ENCODE data around the gene BCL11A.

The BCL11A gene

DNA sequence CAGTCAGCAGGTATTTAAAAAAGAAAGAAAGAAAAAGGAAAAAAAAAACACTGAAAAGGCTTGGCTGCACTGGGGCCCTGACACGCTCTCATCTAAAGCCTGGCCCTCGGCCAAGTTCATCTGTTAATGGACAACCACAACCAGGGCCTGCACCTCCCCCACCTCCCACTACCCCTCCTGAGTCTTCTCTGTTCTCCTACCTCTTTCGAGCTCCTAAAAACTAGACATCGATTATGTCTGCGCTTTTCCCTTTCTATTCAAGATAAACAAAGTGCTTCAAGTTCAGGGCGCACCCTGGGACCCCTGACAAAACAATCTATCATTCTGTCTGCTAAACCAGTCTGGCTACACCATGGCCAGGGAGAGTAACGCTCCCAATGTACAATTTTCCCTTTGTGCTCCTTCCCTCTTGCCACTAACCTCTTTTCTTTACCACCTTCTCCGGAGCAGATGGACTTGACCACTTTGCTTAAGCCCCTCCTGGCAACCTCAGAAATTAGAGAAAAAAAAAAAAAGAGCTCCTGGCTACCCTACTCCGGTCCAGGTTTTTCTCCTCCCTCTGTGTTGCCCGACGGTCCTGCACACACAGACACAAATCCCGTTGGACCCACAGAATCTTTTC lies 22.7 kb downstream of the BCL11A start:
- peak overlapping the region; percentile 66 for H3K27ac ChIP-seq (ENCODE audit: low read depth, low read length)
- H3K36me3 ChIP-seq (ENCODE audit: low read length), result peaks cover 14% of the 10 kb centered on the region
- peaks cover 49% of the 10 kb centered on the region for H4K20me1 ChIP-seq (ENCODE audit: low read depth, low read length)
- no peaks in the 10 kb centered on the region for H3K27me3 ChIP-seq (ENCODE audit: low read length)
- peak overlapping the region; percentile 39 for H3K4me3 ChIP-seq (ENCODE audit: insufficient read depth, low read length, poor library complexity, severe bottlenecking)
- H2AFZ ChIP-seq (ENCODE audit: low read depth, low read length, severe bottlenecking), result no peak overlapping the region
- peaks cover 100% of the 10 kb centered on the region for H3K79me2 ChIP-seq (ENCODE audit: insufficient read depth, low read length)
- peak overlapping the region; percentile 29 for H3K9ac ChIP-seq (ENCODE audit: low read length)
- H3F3A ChIP-seq (ENCODE audit: insufficient read depth), result peaks cover 50% of the 10 kb centered on the region
- peak overlapping the region; percentile 84 for H3K4me2 ChIP-seq (ENCODE audit: low read depth, low read length, poor library complexity, severe bottlenecking)
- H3K9me2 ChIP-seq (replicated peaks; ENCODE audit: insufficient read depth, low read length), result no peaks in the 10 kb centered on the region
- TF ChIP-seq, protein P1, sequence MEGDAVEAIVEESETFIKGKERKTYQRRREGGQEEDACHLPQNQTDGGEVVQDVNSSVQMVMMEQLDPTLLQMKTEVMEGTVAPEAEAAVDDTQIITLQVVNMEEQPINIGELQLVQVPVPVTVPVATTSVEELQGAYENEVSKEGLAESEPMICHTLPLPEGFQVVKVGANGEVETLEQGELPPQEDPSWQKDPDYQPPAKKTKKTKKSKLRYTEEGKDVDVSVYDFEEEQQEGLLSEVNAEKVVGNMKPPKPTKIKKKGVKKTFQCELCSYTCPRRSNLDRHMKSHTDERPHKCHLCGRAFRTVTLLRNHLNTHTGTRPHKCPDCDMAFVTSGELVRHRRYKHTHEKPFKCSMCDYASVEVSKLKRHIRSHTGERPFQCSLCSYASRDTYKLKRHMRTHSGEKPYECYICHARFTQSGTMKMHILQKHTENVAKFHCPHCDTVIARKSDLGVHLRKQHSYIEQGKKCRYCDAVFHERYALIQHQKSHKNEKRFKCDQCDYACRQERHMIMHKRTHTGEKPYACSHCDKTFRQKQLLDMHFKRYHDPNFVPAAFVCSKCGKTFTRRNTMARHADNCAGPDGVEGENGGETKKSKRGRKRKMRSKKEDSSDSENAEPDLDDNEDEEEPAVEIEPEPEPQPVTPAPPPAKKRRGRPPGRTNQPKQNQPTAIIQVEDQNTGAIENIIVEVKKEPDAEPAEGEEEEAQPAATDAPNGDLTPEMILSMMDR (IDR thresholded peaks at IDR 0.05; ENCODE audit: insufficient read depth, low read length, poor library complexity, severe bottlenecking), result no peak
- no peak for TF ChIP-seq EZH2phosphoT487 (conservative IDR thresholded peaks at IDR 0.05; ENCODE audit: low read length)
- no peaks in the 10 kb centered on the region for H3K9me3 ChIP-seq (ENCODE audit: insufficient read depth, low read length)

DNA sequence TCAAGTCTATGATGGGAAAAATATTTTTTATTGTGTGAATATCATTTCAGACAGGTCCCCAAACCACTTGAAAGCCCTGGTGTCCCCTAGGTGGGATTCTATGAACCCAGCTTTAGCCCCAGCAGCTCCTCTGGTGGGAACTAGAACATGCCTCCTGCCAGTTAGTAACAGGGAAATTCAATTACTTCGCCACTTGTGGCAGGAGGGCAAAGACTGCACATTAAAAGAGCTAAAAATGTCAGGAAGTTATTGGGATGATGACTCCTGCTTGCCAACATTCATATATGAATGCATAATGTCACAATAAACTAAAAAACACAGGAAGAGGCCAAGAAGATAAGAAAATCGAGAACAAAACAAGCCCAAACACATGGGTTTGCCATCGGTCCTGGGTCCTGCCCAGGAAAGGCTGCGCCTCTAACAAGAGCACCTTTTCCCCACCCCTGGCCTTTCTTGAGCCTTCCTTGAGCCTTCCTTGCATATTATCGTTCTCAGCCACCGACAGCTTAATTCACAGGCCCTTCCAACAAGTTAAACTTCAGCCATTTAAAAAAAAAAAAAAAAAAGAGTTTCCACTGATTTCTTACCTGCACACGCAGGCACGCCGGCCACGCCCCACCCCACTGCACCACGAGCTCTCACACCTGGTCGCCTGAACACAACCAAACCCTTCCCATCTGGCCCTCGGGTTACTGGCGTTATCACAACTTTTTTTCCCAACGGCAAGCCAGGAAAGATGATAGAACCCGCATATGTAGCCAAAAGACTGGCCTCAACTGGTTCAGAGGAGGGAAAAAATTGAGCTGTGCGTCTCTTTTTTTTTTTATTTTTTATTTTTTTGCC lies 23.4 kb downstream of the BCL11A start:
- Histone ChIP-seq H4K20me1 (ENCODE audit: low read depth, low read length) (peaks cover 55% of the 10 kb centered on the region), H3K27me3 (ENCODE audit: low read length) (no peaks in the 10 kb centered on the region), H3K4me2 (ENCODE audit: low read depth, low read length, poor library complexity, severe bottlenecking) (peak overlapping the region; percentile 84), H3K4me3 (ENCODE audit: insufficient read depth, low read length, poor library complexity, severe bottlenecking) (no peak overlapping the region), H3K9me2 (replicated peaks; ENCODE audit: insufficient read depth, low read length) (no peaks in the 10 kb centered on the region), H3K79me2 (ENCODE audit: insufficient read depth, low read length) (peaks cover 100% of the 10 kb centered on the region), H3K9me3 (ENCODE audit: insufficient read depth, low read length) (no peaks in the 10 kb centered on the region), H3F3A (ENCODE audit: insufficient read depth) (peaks cover 50% of the 10 kb centered on the region), H3K9ac (ENCODE audit: low read length) (no peak overlapping the region; the same call in 1 of the 2 replicates), H3K27ac (ENCODE audit: low read depth, low read length) (peak overlapping the region; percentile 66), H3K36me3 (ENCODE audit: low read length) (peaks cover 15% of the 10 kb centered on the region), H2AFZ (ENCODE audit: low read depth, low read length, severe bottlenecking) (no peak overlapping the region)
- no peak for TF ChIP-seq EZH2phosphoT487 (conservative IDR thresholded peaks at IDR 0.05; ENCODE audit: low read length)
- TF ChIP-seq, protein P1 (IDR thresholded peaks at IDR 0.05; ENCODE audit: insufficient read depth, low read length, poor library complexity, severe bottlenecking), result no peak

- Histone ChIP-seq H3K27me3 (ENCODE audit: low read length) (no peaks in the 10 kb centered on the region), H3K36me3 (ENCODE audit: low read length) (peaks cover 22% of the 10 kb centered on the region), H3K27ac (ENCODE audit: low read depth, low read length) (peak overlapping the region; percentile 66; the same call in 1 of the 2 replicates), H3K9me2 (replicated peaks; ENCODE audit: insufficient read depth, low read length) (no peaks in the 10 kb centered on the region), H3K79me2 (ENCODE audit: insufficient read depth, low read length) (peaks cover 100% of the 10 kb centered on the region), H4K20me1 (ENCODE audit: low read depth, low read length) (peaks cover 54% of the 10 kb centered on the region), H3K9me3 (ENCODE audit: insufficient read depth, low read length) (no peaks in the 10 kb centered on the region), H3K9ac (ENCODE audit: low read length) (no peak overlapping the region), H3K4me2 (ENCODE audit: low read depth, low read length, poor library complexity, severe bottlenecking) (peak overlapping the region; percentile 84), H2AFZ (ENCODE audit: low read depth, low read length, severe bottlenecking) (no peak overlapping the region), H3K4me3 (ENCODE audit: insufficient read depth, low read length, poor library complexity, severe bottlenecking) (no peak overlapping the region), H3F3A (ENCODE audit: insufficient read depth) (peaks cover 43% of the 10 kb centered on the region; the same call in 1 of the 2 replicates)
- TF ChIP-seq, protein P1 (IDR thresholded peaks at IDR 0.05; ENCODE audit: insufficient read depth, low read length, poor library complexity, severe bottlenecking), result no peak
- no peak for TF ChIP-seq EZH2phosphoT487 (conservative IDR thresholded peaks at IDR 0.05; ENCODE audit: low read length)
Observed at GRCh38 chr2:60529136-60529784, 24.2 kb downstream of the BCL11A start.

All from SU-DHL-6 (cell line).